GM13976 (cell line): Measurements from ENCODE around the gene TTLL11.

ENCODE experiments used
- DNase-seq: peaks from one replicate; pipeline ENCODE4 v3.0.0; 2012; ENCODE audit warnings: low spot score
- CTCF ChIP-seq: IDR thresholded peaks from 2 replicates; pipeline ENCODE4 v1.5.1; 2012; ENCODE audit warnings: borderline replicate concordance, mild to moderate bottlenecking; ENCODE audit not compliant: insufficient read depth; ENCODE audit errors: extremely low read depth, missing control alignments, control extremely low read depth
- in situ Hi-C: fragments of 300-500 bp; cut with MboI; formaldehyde crosslinking; loops from one replicate; pipeline ENCODE4 v1.12.0; 2022; ENCODE audit warnings: low sequenced_read_pairs, mixed read lengths, inconsistent platforms; ENCODE audit not compliant: unreplicated experiment

Gene TTLL11

GRCh38 chr9:121783521-121784507, 309.3 kb downstream of the TTLL11 start:
- DNase-seq, result no peak
- in situ Hi-C loops, result no loop called here
- no peak for TF ChIP-seq CTCF

GRCh38 chr9:121783111-121783510, 310.0 kb downstream of the TTLL11 start:
- in situ Hi-C loops, result no loop called here
- TF ChIP-seq CTCF, result no peak
- DNase-seq, result no peak

- TF ChIP-seq CTCF, result no peak
- in situ Hi-C loops, result no loop called here
These were observed 310.5 kb downstream of the TTLL11 start for GRCh38 chr9:121782514-121783110.

GRCh38 chr9:121781701-121782464, 311.2 kb downstream of the TTLL11 start:
- in situ Hi-C loops, result no loop called here
- no peak for DNase-seq
- no peak for TF ChIP-seq CTCF

More at GRCh38 chr9:121782514-121783110, 310.5 kb downstream of the TTLL11 start:
- DNase-seq, result no peak

- peak; percentile 6 for TF ChIP-seq CTCF
- in situ Hi-C loops, result no loop called here
- no peak for DNase-seq
These were observed 312.0 kb downstream of the TTLL11 start for GRCh38 chr9:121781145-121781548.
